ENCODE data around the gene SLC16A2.

The SLC16A2 gene

DNA sequence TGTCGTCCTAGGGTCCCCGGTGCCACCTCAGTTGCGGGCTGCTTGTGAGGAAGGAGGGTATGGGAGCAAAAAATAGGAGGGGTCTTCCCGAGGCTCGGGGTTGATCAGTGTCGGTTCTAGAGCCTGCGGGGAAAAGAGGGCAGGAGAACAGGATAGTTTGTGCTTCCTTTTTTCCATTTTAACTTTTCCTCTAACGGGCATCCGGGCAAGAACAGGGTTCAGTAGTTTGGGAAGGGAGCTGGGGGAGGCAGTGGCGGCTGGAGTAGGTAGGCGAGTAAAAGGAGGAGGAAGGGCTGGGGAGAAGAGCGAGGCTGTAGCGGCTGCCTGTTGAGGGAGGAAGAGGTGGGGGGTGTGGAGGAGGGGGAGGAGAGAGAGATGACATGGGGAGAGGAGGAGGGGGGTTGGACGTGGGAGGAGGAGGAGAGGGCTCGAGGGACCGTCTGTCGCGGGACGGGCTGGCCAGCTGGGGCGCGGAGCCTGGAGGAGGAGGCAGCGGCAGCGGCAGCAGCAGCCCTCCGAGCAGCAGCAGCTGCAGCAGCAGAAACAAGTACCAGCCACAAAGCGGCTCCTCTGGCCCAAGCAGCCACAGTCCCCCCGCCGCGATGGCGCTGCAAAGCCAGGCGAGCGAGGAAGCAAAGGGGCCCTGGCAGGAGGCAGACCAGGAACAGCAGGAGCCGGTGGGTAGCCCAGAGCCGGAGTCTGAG lies at the start of gene SLC16A2:
Gene SLC16A2, plus strand, starts transcription at position 458 of the 704 bp plus-strand sequence. Its CDS starts 145 bp downstream, at position 603.
- no peak for DNase-seq (ENCODE audit: low read depth in 3 of 3, low spot score in 1 of 3)

GRCh38 chrX:74372272-74372671 lies 49.0 kb upstream of the SLC16A2 start:
- DNase-seq (ENCODE audit: low read depth in 3 of 3, low spot score in 1 of 3): no peak

GRCh38 chrX:74377282-74377681 lies 44.0 kb upstream of the SLC16A2 start:
- no peak for DNase-seq (ENCODE audit: low read depth in 3 of 3, low spot score in 1 of 3)

DNA sequence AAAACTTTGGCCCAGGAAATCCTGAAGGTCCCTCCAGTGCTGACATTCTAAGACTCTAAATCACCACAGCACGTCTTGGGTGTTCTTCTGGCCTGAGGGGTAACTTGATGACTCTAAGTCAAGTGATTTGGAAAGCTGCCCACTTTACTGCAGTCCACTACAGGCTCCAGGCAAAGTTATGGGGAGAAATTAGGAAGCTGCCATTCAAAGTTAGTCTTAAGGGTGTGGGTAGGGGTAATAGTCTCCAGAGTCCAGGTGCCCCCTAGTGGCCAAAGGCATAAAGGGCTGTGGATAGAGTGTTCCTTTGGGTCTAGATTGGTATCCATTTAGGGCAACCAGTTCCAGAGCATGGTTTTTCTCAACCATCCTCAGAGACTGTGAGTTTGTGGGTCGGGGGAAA lies 38.7 kb upstream of the SLC16A2 start:
- DNase-seq (ENCODE audit: low read depth in 3 of 3, low spot score in 1 of 3): peak; percentile 3 to 26 (median 12)

DNA sequence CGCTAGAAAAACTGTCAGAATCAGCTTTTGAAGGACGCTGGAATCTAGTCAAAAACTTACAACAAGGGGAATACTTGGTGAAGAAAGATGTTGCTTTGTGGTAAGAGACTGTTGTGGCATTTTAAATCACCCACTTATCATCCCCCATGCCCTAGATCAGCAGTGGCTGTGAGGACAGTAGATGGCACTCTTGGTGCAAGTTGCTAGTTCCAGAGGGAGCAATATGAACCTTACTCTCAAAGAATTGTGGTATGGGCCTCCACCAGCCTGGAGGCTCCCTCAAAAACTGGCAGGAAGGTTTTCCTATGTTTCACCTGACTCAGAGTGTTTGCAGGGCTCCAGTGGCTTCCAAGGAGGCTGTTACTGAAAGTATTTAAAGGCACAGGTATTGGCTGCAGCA lies 37.7 kb upstream of the SLC16A2 start:
- no peak for DNase-seq (ENCODE audit: low read depth in 3 of 3, low spot score in 1 of 3)

DNA sequence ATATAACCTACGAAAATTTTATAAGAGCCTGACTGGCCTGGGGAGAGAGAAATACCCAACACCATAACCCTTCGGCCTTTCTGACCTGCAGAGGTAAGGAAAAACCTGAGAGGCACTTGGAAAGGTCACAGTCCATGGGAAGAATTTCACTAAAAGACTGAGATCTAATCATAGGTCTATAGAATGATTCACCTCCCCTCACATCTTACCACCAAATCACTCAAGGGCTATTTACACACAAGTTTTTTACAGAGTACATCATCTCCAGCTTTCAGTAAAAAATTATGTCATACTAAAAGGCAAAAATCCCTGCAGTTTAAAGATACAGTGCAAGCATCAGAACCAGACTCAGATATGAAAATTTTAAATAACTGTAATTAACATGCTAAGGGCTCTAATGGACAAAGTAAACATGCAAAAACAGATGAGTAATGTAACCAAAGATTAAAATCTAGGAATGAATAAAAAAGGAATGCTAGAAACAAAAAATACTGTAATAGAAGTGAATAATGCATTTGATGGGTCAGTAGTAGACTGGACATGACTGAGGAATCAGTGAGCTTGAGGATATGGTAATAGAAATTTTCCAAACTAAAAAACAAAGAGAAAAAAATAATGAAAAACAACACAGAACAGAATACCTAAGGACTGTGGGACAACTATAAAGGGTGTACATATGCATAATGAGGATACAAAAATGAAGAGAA lies 32.1 kb upstream of the SLC16A2 start:
- DNase-seq (ENCODE audit: low read depth in 3 of 3, low spot score in 1 of 3): no peak

- DNase-seq (ENCODE audit: low read depth in 3 of 3, low spot score in 1 of 3): no peak
Measured at GRCh38 chrX:74395556-74395955, 25.7 kb upstream of the SLC16A2 start.

GRCh38 chrX:74405973-74406489 lies 15.3 kb upstream of the SLC16A2 start:
- no peak for DNase-seq (ENCODE audit: low read depth in 3 of 3, low spot score in 1 of 3)

- no peak for DNase-seq (ENCODE audit: low read depth in 3 of 3, low spot score in 1 of 3)
Measured at GRCh38 chrX:74408304-74408703, 13.0 kb upstream of the SLC16A2 start.

DNA sequence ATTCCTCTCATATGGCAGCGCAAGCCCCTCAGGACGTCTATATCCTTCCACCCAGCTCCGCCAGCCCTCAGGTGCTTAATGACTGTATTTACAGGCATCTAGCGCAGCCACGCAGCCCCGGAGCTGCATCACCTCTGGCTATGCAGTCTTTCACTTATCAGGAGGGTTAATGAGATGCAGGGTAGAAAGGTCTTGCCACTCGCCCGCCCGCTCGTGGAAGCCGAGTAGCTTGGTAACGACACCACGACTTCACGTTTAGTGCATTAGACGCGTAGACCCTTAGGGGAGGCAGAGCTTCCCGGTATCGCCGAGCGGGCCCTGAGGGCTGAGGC lies 1.5 kb upstream of the SLC16A2 start:
- DNase-seq (ENCODE audit: low read depth in 3 of 3, low spot score in 1 of 3): no peak

DNA sequence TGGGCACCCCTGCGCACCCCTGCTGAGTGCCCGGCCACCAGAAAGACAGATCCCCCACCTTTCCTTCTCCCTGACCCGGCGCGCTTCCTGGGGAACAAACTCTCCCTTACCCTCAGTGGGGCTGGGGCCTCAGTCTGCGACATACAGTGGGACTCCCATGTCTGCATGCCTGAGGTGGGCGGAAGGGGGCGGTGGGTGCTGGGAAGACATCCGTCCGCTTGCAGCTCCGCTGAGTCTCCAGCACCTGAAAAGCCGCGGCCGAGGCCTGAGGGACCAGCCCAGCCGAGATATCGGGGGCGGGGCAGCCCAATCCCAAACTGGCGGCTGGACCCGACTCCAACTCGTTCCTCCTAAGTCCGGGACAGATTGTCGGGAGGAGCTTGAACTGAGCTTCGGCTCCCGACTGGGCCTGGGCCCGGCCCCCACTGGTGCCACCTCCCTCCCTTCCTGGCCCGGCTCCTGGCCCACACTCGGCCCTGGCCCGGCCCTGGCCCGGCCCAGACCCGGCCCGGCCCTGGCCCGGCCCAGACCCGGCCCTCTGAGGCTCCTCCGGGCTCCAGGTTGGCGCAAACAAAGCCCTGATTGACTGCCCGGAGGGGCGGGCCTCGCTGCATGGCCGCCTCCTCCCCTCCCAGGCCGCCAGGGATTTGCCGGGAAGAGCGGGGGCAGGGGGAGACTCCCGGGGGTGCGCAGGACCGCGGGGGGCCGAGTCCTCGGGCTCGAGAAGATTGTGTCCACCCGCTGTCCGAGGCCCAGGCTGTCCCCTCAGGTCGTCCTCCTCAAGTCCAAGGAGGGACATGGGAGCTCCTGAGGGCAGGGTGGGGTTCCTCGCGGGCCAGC lies 877 bp upstream of the SLC16A2 start:
- DNase-seq (ENCODE audit: low read depth in 3 of 3, low spot score in 1 of 3): no peak

- DNase-seq (ENCODE audit: low read depth in 3 of 3, low spot score in 1 of 3): no peak
Measured at GRCh38 chrX:74421740-74422352, 553 bp downstream of the SLC16A2 start.

DNA sequence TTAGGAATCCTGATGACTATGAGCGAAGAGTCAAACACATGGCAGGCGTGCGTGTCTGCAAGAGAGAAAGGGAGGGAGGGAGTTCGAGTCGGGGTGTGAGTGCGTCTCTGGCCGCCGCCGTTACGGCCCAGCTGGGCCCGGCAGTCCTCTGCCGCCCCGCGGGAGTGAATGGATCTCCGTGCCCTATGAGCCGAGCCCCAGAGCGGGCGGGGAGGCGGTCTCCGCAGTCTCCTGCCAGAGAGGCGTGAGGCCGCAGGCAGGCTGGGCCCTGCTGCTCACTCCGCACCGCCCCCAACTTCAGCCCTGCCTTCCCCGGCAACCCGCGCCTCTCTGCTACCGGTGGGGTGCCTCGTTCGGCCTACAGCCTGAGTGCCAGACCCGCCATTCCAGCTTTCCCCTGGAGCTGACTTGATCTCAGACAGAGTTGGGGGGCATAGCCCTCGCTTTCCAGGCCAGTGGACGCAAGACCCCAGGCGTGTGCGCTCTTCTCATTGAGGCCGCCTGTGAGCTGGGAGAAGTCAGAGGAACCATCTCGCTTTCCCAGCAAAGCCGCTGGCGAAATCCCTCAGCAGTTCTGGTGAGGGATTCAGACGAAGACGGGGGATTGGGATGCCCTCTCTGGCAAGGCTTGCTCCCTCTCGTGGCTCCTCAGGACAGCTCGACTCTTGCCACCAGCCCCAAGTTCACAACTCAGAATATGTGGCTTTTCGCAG lies 1.4 kb downstream of the SLC16A2 start:
- DNase-seq (ENCODE audit: low read depth in 3 of 3, low spot score in 1 of 3): no peak

GRCh38 chrX:74423289-74423998 lies 2.2 kb downstream of the SLC16A2 start:
- DNase-seq (ENCODE audit: low read depth in 3 of 3, low spot score in 1 of 3): no peak

- DNase-seq (ENCODE audit: low read depth in 3 of 3, low spot score in 1 of 3): no peak
Measured at GRCh38 chrX:74426071-74426470, 4.8 kb downstream of the SLC16A2 start.

GRCh38 chrX:74426615-74427014 lies 5.3 kb downstream of the SLC16A2 start:
- DNase-seq (ENCODE audit: low read depth in 3 of 3, low spot score in 1 of 3): no peak

- no peak for DNase-seq (ENCODE audit: low read depth in 3 of 3, low spot score in 1 of 3)
Measured at GRCh38 chrX:74431797-74432196, 10.5 kb downstream of the SLC16A2 start.

- no peak for DNase-seq (ENCODE audit: low read depth in 3 of 3, low spot score in 1 of 3)
Measured at GRCh38 chrX:74434336-74434735, 13.0 kb downstream of the SLC16A2 start.

DNA sequence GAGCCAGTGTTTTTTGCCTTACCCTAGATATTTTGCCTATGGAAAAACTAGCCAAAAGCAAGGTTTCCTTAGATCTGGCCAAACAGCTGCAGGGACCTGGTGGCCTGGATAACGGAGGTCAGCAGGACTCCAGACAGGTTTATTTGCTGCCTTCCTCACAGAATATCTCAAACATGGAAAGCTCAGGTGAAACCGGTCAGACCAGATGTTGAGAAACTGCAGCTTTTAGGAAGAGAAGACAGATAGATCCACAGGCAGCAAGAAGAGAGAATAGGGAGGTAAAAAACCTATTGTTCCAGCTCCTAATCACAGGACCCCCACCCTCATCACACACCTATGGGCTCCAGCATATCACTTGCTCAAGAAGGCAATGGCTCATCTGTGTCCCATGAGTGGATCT lies 16.2 kb downstream of the SLC16A2 start:
- DNase-seq (ENCODE audit: low read depth in 3 of 3, low spot score in 1 of 3): no peak

GRCh38 chrX:74438764-74439163 lies 17.5 kb downstream of the SLC16A2 start:
- no peak for DNase-seq (ENCODE audit: low read depth in 3 of 3, low spot score in 1 of 3)
